CD4-positive, alpha-beta T cell treated with Interleukin-4 for 1 hour (primary cell): ENCODE results near the gene CACTIN.
A peak's percentile ranks its signal among the peaks of the same experiment; 100 is the strongest.
"Not testable (repeated sequence)": the region's sequence is repeated elsewhere in the genome, so short reads cannot be mapped to it uniquely, and the experiment has no call there.

Experiments
- DNase-seq, 2 donors: peaks; one replicate each; pipeline ENCODE4 v3.0.0-alpha.2; 2020 to 2022

CACTIN gene

GRCh38 chr19:3661284-3662238, 35.0 kb upstream of the CACTIN start:
- no peak for DNase-seq

- DNase-seq: no peak
Observed at GRCh38 chr19:3660493-3661219, 34.1 kb upstream of the CACTIN start.

- no peak for DNase-seq
Observed at GRCh38 chr19:3659746-3660112, 33.1 kb upstream of the CACTIN start.

DNA sequence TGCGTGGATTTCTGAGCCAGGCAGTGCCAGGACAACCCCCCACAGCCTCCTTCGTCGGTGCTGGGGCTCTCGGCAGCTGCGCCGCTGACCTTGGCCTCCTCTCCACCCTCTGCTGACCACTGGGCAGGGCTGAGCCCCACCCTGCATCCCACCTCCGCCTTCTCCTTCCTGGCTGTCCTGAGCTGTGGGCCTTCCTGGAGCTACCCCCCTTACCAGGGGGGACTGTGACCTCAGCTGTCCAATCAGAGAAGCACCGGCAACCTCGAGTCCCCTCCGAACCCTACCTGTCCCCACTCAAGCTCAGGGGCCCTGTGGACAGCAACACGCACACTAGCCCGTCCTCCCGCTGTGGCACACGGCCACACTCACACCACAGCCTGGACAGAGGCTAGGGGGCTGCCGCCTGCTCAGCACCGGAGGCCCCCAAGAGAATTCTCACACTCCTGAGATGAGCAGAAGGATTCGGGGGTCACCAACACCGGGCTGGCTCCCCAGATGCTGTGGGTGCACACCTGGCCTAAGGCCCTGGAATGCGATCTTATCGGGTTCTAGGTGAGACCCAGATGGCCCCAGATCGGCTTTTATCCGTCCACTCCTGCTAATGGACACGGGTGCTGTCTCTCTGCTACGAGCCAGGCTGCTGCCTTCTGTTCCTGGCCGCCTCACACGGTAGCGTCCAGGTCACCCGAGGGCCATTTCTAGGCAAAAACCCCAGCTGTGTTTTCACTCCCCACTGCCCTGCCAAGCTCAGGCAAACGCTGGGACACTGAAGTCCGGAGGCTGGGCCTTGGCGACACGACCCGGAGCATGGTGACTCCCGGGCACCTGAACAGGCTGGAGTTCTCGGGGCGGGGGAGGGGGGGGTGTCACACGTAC, 32.5 kb upstream of the CACTIN start:
- DNase-seq: no peak

DNA sequence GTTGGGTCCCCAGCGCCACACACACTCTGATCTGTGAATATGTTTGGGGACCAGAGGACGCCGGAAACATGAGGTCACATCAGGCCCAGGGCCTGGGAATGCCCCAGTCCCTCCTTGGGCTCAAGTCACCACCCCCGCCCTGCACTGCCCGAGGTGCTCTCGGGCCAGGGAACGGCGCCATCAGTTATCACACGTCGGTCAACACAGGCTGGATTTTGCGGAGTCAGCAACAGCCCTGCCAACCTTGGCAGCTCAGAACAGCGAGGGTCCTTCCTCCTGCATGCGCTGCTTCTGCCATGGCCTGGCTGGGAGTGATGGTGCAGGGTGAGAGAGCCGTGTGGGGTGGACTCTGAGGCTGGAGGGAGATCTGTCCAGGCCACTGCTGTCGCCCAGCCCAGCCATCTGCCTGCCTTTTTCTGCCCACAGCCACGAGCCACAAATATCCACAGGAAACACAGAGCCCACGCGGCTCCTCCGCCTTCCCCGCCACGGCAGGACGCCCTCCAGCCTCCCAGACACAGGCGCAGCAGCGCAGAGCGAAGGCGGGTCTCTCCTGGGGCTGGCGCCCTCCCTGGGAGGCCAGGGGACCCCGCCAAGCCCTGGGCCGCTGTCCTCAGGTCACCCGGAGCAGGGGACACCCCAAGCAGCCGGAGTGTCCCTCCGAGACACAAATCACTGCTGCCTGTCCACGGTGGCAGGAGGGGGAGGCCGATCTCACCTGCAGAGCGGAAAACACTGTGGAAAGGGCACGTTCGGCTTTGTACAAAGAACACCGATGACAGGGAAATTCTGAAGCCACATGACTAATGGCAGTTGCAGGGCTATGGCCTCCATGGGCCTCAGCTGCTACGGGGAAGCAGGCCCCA, 31.6 kb upstream of the CACTIN start:
- no peak for DNase-seq

DNA sequence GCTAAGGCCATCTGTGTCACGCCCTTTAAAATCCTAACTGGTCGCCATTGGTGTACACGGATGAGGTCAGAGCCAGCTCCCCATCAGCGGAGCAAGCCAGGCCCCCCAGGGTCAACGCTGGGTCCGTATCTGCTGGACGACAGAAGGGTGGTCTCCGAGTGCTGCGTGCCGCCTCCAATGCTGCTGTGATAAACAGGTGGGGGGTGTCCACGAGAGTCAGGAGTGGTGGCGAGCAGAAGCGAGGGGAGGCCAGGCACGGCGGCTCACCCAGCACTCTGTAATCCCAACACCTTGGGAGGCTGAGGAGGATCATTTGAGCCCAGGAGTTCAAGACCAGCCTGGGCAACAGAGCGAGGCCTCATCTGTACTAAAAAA, 30.8 kb upstream of the CACTIN start:
- DNase-seq: no peak

DNA sequence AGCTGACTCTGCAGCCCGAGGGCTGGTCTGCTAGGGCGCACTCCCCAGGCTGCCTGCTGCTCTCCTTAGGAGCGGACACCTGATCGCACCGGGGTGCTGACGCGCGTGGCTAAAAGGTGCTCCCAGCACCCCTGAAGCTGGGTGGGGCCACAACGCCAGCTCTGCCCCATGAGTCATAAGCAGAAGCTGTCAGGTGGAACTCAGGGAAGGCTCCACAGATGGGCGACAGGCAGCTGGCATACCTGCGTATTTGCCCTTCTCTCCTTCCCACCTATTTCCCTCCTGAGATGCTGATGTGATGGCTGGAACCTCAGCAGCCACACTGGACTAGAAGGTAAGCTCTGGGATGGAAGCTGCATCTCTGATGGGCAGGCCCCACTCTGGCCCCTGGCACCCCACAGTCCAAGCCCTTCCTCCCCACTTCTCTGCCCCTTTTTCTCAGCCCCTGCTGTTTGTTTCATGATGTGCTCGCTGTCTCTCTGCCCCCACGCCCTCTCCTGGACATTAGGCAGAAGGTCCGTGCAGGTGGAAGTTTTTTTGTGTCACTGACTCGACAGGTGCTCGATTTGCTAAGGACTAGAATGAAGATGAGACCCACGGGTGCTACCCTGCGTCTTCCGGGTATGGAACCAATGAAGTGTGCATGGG, 30.3 kb upstream of the CACTIN start:
- no peak for DNase-seq

- no peak for DNase-seq
Observed at GRCh38 chr19:3656073-3656746, 29.6 kb upstream of the CACTIN start.

DNA sequence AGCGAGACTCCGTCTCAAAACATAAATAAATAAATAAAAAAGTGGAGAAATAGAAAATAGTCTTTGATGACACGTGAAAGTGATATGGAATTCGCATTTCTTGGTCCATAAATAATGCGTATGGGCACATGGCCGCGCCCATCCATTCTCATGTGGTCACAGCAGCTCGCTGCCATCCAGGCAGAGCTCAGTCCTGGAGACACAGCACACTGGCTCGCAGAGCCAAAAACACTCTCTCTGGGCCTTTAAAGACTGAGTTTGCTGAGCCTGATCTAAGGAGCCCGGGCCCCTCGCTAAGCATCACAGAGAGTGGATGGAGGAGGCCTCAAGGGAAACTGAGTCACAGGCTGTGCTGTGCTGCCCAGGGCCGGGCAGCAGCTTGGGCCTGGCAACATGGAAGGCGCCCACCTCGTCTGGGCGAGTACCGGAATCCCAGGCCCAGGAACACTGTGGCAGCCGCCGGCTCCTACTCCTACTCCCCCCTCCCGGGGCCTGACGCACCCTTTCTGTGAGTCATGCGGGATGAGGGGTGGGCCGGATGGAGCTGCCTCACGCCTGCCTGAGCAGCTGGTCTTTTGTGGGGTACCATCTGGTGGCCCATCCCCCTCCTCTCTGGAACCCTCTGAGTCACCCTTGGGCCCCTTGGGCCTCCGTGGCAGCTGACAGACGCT, 28.9 kb upstream of the CACTIN start:
- no peak for DNase-seq

- peak in 1 of 2 donors; percentile 5 for DNase-seq
Observed at GRCh38 chr19:3653865-3654513, 27.4 kb upstream of the CACTIN start.

DNA sequence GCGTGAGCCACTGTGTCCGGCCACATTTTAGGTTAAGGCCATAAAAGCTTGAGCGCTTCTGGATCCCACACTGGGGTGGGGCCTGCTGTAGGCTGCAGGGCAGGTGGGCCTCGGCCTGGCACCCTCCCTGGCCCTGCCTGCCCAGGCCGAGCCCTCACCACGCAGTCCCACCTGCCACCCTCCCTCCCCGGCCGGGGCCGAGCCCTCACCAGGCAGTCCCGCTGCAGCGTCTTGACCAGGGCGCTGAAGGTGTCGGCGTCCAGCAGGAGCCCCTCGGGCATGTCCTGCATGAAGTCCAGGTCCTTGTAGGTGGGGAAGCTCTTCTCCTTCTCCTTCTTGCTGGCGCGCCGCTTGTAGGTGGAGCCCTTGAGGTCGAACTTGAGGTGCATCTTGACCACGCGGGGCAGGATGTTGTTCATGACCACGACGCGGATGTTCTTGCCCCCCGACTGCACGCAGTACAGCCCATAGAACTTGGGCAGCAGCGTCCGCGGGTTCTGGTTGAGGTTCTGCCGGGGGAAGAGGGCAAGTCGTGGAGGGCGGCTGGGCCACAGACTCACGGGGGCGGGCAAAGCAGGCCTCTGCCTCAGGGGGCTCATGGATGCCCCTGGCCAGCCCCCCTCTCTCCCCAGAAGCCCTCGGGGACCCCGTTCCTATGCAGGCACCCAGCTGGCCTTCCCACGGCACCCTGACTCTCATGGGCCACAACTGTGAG, 26.6 kb upstream of the CACTIN start:
- no peak for DNase-seq

GRCh38 chr19:3652422-3652821, 25.8 kb upstream of the CACTIN start:
- DNase-seq: no peak

GRCh38 chr19:3651684-3652083, 25.1 kb upstream of the CACTIN start:
- no peak for DNase-seq

- DNase-seq: no peak
Observed at GRCh38 chr19:3649888-3650287, 23.3 kb upstream of the CACTIN start.

DNA sequence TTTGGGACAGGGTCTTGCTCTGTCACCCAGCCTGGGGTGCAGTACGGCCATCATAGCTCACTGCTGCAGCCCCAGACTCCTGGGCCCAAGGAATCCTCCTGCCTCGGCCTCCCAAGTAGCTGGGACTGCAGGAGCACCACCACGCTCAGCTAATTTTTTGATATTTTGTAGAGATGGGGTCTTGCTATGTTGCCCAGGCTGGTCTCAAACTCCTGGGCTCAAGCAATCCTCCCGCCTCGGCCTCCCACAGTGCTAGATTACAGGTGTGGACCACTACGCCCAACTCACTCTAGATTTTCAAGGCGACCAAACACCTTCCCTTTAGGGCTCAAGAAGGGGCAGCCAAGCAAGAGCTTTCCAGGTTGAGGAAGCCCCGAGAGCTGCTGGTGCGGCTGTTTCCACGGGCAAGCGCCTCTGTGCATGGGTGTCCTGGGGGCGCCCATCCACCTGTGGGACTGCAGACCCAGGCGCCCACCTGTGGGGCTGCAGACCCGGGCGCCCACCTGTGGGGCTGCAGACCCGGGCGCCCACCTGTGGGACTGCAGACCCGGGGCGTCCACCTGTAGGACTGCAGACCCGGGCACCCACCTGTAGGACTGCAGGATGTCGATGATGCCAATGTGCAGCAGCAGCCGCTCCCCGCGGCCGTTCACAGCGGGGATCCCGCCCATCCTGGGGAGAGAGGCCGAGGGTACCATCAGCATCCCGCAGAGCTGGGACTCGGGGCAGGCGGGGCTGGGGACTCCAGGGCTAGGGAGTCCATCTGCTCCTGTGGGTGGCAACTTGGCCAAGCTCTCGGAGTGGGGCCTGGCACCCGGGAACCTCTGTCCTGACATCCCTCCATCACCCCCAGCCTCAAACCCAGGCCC, 21.7 kb upstream of the CACTIN start:
- no peak for DNase-seq

DNA sequence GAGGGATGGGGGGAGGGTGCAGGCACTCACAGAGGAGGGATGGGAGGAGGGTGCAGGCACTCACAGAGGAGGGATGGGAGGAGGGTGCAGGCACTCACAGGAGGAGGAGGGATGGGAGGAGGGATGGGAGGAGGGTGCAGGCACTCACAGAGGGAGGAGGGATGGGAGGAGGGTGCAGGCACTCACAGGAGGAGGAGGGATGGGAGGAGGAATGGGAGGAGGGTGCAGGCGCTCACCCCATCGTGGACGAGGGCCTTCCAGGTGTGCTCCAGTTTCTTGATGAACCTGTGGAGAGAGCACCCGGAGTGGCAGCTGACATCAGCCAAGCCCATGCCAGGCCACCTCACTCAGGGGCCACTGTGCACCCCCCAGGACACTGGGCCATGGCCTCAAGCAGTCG, 20.5 kb upstream of the CACTIN start:
- DNase-seq: not testable (repeated sequence)

DNA sequence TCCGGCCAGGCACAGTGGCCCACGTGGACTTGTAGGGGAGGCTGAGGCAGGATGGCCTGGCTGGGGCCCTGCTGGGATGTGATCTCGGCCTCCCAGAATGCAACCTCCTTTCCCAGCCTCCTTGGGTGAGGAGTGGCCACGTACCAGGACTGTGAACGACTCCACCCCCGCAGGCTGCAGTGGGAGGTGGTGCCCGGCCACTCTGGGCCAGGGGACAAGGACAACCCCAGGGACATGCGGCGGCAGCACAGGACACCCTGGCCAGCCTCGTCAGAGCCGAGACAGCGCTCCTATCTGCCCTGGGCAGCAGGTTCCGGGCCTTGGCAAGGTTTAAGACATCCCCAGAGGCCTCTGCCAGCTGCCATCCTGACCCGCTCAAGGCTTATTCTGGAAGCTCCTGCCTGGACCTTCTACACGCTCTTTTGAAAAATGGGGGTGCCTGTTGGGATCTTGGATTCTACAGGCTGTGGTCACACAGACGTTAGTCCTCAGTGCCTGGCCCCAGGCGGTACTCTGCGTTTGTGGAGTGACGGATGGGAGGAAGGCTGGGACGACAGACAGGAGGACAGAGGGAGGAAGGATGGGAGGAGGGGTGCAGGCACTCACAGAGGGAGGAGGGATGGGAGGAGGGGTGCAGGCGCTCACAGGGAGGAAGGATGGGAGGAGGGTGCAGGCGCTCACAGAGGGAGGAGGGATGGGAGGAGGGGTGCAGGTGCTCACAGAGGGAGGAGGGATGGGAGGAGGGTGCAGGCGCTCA, 19.9 kb upstream of the CACTIN start:
- DNase-seq: no peak
